Stimulated activated CD4-positive, alpha-beta T cell treated with anti-CD3 and anti-CD28 coated beads, Interleukin-12 subunit alpha, Interleukin-12 subunit beta, amount 100 ng/mL, for 4 hours (primary cell): ENCODE results near the gene PRKCZ.

Source experiments
- DNase-seq: peaks from one replicate; pipeline ENCODE4 v3.0.0-alpha.2; 2020

Gene PRKCZ

DNA sequence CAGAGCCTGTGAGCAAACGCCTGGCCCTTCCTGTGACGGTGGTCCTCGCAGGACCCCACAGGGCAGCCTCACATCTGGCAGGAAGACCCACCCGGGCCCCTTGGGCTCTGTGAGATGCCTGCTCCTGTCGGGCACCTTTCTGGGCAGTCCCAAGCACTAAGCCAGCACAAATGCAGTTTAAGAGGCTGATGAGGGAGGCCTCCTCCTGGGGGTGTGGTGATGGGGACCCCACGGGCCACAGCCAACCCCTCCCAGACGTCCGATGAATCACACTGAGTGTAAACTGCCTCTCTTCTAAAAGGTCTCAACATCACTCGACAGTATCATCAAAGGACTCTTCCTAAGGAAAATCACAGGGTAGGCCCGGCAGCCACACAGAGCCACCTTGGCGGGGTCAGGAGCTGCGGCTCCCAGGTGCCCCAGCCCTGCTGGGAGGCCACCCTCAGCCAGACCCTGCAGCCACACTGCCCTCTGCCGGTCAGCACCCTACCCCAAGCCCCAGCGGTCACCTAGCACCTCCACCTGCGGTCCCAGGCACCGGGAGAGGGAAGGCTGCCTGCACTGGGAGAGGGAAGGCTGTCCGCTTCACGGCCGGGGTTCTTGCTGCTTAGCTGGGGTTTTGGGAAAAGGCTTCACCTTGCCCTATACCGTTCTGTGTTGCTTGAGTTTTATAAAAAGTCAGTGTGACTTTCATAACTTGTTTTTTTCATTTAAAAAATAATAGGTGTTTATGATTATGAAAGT is 3.9 kb upstream of the PRKCZ start:
- DNase-seq, result peak; percentile 45

DNA sequence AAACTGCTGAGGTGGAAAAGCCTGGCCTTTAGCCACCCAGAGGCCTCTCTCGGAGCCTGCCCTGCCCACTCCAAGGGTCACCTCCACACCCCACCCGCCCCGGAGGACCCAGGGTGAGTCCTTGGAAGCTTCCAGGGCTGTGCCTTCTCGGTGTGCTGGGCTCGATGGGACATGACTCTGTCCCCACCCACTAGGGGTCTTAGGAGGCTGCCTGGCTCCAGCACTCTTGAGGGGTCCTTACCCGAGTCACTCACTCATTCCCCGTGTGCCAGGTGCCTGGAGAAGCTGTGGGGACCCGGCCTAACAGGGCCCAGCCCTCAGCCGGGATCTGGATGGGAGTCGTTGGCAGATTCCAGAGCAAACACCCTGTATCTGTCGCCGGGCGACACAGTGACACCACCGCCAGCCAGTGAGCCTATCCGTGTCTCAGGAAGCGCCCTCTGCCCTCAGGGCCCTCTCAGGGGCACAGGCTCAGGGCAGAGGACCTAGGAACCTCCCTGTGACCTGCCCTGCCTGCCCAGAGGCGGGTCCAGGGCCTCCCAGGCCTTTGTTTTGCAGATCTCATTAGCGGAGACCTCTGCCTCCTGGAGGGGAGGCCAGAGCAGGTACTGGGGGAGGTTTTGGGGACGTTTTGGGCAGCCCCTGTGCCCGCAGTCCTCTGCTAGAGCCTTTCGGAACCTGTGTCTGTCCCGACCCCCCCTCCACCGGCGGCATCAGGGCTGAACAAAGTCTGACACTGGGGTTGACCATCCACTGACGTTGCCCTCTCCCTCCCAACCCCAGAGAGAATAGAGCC is 3.1 kb upstream of the PRKCZ start:
- DNase-seq, result no peak

DNA sequence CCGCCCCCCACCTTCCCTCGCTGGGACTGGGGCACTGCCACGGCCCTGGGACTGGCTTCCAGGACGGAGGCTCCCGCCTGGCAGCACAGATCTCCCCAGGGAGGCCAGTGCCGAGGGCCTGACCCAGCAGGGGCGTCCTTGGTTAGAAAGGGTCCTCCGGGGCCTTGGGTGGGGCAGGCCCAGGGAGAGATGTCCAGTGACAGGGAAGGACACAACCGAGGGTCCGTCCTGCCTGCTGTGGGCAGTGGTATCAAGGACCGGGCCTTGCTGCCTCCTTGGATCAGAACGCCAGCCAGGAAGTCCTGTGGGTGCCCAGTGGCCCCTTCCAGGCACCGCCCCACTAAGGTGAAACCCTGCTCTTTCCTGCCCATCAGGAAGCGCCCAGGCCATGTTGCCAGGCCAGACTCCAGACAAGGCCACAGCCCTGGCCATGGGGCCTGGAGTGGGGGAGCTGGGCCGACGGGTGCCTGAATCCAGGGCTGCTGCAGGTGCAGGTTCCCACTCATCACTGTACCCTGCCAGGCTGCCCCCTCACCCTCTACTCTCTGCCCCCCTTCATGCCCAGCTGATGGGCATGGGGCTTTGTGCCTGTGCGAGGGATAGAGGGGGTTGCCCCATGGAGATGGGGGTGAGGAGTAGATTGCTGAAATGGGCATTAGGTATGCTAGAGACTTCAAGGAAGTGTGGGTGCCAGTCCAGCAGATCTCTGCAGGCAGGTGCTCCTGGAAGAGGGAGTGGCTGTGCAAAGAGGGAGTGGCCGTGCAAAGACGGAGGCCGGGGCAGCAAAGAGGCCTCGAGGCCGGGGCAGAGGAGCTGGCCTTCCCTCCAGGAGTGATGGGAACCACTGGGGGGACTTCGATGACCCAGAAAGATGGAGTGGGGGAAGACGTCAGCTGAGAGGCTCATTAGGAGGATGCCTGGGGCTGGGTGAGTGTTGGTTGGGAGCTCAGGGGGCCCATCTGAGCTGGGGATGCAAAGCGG is 2.2 kb upstream of the PRKCZ start:
- no peak for DNase-seq

DNA sequence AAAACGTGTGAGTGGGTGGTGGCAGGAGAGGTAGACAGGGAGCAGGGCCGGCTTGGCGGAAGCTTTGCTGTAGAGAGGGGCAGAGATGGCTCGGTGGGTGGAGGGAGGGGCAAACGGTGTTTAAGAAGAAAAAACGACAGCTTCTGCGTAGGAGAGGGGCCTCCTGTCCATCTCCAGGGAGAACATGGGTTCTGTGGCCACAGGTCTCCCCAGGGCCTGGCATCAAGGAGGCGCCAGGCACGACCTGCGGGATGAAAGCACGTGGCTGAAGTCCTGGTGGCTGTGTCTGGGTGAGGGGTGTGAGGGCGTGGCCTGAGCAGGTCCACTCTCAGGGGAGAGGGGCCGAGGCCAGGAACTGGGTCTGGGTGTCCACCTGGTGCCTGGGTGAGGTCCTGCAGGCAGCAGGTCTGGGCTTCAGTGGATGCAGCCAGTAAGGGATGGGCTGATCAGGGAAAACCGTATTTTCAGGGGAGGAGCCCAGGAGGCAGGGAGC is 940 bp upstream of the PRKCZ start:
- DNase-seq, result no peak

DNA sequence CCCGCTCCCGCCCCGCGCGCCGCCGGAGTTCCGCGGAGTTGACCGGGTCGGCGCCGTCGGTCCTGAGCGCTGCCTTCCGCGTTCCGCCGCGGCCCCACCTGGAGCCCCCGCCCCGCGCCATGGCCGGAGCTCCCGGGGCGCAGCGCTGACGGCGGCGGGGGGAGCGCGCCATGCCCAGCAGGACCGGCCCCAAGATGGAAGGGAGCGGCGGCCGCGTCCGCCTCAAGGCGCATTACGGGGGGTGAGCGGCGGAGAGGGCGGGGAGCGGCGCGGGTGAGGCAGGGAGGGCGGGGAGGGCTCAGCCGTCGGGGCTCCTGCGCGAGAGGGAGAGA is 216 bp downstream of the PRKCZ start:
- DNase-seq, result no peak

DNA sequence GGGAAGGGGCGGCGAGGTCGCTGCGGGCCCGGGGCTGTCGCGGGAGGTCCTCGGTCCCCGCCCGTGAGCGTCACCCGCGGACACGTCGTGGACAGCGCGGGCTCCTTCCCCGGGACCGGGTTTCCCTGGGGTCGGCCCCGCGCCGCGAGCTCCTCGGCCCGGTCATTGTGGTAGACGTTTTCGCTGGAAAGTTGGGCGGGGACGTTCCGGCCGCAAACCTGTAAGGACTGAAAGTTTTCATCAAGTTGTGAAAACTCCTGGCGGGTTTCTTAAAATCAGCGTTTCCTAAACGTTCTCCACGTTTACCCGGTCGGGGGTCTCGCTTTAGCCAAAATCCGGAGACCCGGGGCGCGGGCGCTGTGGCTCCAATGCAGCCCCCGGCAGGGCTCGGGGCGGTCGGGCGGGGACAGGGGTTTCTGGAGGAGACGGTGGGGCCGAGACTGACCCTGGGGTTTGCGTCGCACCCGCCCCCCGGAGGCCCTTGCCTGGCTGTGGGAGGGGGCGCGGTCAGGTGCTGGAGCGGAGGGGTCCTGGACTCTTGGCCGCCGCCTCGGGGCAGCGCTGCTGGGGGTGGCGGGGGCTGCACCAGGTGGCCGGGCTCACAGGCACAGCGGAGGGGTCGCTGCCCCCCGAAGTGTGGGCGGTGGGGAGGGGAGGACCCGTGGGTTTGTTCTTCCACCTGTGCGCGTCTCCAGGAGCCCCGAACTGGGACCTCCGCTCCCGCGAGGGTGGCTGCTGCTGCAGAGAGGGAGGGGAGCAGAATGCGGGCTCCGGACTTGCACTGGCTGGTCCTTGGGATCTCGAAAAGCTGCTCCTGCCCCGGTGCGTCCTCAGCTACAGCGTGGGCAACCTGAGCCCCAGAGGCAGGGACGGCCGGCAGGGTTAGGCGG is 827 bp downstream of the PRKCZ start:
- no peak for DNase-seq

DNA sequence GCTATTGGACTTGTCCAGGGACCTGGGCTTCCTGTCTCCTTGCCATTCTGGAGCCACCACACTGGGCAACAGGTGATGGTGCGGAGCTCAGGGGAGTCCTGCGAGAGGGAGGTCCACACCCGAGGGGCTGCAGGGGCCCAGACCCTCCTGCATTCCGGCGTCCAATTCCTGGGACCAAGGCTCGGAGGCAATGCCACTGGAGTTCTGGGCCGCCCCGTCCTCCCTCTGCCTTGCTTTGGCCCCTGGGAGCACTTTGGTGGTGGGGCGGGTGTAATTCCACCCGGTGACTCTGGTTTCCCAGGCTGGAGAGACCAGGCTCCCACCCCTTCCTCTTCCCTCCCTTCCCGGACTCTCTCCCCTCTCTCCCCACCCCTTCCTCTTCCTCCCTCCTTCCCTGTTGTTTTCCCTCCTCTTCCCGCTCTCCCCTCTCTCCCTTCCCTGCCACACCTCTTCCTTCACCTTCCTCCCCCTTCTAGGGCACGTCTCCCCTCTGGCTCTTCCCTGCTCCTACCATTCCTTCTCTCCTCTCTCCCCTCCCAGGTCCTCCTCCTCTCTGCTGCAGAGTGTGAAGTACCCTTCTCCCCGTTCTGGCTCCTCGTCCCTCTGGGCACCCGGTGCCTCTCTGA is 2.0 kb downstream of the PRKCZ start:
- DNase-seq, result no peak

DNA sequence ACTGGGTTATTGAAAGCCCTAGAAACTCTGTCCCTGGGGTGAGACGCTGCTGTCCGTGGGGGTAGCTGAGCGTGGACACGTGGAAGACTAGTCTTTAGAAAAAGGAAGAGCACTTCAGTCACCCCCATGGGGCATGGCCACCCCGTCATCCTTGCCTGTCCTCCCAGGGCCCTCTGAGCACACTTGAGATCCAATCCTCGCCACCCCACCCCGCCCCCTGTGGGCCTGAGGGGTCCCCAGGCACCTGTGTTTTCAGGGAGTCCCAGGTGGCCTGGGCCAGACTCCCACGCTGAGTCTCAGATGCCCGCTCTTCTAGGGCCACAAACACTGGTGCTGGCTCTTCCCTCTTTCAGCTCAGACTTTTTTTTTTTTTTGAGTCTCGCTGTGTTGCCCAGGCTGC is 2.5 kb downstream of the PRKCZ start:
- DNase-seq, result no peak

DNA sequence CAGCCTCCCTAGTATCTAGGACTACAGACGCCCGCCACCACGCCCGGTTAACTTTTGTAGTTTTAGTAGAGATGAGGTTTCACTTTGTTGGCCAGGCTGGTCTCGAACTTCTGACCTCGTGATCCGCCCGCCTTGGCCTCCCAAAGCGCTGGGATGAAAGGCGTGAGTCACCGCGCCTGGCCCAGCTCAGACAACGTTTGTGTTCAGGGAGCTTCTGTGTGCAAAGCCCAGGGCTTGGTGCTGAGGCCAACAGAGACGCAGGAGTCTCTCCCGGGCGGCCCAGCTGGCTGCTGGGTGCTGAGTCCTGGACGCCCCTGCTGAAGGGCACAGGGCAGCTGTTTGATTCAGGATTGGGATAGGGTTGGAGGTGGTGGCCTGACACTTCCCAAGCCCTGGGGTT is 3.0 kb downstream of the PRKCZ start:
- DNase-seq, result no peak

DNA sequence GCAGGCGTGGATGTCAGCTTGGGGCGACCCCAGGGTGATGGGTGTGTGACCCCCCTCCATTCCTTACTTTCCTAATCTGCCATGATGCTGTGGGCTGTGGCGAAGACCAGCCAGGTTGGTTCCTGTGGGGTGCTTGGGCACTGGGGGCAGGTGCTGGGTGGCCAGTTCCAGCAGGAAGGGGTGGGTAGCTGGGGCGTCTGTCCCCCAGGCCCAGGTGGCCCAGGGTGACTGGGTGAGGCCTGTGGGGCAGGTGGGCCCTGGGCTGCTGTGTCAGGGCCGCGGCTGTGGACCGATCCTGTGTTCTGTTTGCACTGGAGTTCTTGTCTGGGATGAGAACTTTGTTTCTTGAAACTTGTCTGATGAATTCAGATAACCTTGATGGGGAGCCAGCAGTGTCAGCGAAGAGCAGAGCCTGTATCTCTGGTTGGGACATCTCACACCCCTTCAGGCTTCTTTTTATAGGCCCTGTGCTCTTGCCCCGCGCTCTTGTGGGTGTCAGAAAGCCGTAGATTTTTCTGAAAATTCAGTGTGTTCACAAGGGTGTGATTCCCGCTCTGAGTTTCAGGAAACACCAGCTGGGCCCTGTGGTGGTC is 3.7 kb downstream of the PRKCZ start:
- DNase-seq, result no peak

DNA sequence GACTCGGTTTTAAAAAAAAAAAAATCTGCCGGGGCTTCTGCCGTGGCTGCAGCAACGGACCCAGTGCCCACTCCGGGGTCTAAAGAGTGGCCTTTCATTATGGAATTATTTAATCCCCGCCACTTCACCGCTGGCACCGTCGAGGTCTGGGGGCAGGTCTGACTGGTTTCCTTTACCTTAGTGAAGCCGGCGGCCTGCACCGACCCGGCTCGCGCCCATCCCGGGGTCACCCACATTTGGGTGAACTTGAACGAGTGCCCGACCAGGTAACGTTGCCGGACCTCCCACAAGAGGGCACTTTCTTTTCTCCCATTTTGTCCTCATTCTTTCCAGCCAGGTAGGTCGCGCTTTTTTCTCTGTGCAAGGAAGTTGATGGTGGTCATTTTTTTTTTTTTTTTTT is 4.3 kb downstream of the PRKCZ start:
- no peak for DNase-seq

DNA sequence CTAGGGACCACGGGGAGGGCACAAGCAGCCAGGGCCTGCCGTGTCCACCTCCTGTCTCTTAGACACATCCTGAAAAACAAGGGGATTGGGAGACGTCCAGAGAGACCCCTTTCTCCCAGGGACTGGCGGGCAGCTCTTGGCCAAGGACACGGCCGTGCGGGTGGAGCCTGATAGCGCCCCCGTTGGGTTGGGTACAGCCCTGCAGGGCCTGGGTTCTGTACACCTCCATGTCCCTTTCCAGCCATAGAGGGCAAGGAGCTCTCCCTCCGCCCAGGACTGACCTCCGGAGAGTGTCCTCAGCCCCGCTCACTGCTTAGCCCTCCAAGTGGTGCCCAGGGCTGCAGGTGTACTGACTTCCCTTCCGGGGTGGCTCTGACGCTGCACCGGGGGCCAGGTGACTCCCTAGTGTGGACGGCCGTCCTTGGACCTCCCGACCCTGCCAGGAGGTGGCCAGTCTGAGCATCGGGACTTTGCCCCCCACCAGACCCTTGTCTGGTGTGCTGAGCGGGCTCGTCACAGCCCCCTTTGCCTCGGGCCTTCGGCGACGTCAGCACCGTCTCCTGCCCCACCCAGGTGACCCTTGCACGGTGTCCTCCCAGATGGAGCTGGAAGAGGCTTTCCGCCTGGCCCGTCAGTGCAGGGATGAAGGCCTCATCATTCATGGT is 5.8 kb downstream of the PRKCZ start:
- no peak for DNase-seq

DNA sequence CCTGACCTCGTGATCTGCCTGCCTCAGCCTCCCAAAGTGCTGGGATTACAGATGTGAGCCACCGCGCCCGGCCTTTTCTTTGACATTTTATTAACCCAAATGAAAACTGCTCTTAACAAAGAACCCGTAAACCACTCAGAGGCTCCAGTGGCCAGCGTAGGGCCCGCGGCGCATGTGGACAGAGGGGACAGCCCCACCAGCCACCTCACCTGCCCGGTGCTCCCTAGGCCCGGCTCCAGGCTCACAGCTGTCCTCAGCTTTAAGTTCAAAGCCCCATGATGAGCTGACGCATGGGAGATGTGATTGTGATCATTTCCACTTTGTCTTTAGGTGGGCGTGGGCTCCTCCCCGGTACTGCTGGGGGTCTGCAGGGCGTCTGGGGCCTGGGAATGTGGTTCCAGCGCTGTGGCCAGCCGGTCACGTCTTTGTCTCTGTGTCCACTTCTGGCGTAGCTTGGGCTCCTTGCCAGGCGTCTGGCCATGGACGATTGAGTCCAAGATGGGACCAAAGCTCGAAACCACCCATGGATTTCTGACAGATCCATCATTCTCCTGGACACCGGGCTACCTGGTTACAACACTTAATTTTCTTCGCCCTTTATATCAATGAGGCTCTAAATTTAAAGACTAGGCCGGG is 6.9 kb downstream of the PRKCZ start:
- no peak for DNase-seq

DNA sequence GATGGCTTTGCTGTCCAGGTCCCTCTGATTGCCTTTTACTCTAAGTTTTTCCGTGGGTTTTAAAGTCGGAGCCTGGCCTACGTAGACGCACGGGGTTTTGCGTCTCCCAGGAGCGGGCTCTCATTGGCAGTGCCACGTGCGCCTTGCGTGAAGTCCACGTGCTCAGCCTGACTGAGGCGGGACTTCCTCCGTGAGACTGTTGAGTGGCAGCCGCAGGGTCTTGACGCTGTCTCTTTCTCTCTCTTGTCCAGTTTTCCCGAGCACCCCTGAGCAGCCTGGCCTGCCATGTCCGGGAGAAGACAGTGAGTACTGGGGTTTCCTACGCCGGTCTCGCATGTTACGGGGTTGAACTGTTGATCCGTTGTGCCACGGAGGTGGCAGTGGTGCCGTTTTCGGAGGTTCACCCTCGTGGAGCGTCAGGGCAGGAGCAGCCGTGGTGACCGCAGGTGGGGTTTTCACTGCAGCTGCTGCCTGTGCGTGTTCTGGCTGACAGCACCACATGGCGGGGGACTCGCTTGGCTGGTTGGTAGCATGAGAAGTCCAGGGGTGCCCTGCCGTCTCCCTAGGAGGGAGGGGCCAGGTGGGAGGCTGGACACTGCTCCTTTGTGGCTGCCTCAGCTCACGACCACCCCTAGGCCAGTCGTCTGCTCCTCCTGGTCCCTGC is 9.2 kb downstream of the PRKCZ start:
- DNase-seq, result no peak

DNA sequence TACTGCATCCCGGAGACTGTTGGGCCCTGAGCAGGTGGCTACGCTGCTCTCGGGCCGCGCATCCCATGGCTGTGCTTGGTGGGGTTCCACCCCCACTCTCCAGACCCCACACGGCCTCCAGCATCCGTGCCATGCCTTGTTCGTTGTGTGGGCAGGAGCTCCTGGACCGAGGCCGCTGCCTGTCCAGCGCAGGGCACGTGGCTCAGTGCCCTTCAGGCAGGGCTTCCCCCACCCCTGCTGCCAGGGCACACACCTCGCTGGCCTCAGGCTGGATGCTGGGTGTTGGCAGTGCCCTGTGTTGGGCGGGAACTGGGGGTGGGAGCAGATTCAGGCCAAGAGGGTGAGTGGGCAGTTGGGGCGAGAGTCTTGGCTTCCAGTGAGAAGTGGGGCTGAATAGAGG is 9.9 kb downstream of the PRKCZ start:
- DNase-seq, result no peak

DNA sequence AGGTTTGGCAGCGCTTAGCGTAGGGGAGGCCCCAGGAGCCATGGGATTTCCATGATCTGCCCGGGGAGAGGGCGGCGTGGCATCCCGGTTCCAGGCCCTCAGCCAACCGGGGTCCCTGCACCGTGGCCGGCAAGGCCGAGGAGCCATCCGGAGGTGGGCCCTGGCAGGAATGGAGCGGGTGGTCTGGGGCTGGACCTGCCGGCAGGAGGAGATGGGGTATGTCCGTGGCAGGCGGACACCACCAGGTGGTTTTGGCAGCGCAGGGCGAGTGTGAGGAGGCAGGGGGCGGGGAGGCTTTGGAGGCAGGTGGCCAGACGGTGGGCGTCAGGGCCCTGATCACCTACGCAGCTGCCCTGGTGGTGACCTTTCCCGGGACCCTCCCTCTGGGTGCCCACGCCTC is 10.3 kb downstream of the PRKCZ start:
- DNase-seq, result no peak

DNA sequence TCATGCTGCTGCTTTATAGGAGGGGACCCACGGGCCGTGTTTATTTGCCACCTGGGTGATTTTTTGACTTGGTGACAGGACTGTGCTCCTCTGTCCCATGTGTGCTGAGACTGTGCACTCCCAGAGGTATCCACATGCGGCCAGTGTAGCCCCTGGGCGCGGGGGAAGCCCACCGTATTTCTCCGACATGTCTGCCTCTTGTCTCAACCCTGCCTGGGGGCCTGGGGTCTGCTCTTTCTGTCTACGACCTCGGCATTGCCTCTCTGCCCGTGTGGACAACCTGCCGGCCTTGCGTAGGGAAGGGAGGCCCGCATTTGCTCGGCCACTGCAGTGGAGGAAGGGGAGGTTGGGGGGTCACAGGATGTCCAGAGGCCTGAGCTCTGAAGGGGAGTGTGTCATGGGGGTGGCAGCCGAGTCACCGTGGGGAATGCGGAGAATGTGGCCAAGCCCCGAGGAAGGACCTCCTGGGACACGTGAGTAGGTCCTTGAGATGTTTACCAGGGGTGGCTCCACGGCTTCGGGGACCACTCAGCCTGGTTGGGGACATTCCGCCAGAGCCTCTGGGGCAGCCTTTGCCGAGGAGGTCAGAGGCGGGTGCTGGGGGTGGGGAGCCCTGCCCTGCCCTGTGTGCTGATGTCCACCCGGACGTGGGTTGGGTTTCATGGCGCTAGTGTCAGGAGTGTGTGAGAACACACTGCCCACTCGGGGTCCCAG is 11.0 kb downstream of the PRKCZ start:
- no peak for DNase-seq

DNA sequence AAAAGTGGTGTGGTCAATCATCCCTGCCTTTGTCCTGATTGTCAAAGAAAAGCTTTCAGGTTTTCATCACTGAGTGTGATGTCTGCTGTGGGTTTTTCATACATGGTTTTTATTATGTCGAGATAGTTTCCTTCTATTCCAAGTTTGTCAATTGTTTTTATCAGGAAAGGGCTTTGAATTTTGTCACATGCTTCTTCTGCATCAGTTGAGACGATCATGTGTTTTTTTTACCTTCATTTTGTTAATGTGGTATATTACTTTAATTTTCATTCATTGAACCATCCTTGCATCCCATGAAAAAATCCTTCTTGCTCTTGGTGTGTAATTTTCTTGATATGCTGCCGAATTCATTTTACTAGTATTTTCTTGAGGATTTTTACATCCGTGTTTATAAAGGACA is 15.5 kb downstream of the PRKCZ start:
- DNase-seq, result no peak

DNA sequence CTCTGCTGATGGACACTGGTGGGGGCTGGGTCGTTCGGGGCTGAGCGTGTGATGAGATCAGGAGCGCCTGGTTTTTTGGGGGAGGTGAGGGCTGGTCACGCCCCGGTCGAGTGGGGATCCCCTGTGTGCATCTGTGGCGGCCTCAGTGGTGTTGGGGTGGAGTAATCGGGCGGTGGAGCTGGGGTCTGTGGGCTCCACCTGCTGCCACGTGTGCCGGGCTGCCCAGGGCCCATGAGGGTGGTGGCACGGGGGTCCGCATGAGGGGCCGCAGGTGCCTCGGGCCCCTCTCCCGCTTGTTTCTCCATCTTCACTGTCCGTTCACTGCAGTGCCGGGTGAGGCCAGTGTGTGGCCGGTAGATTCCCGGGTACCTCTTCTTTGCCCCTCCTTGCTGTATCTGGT is 17.2 kb downstream of the PRKCZ start:
- no peak for DNase-seq
